ENCODE results near the gene EEF1AKMT1.
"Not testable (repeated sequence)": the region's sequence is repeated elsewhere in the genome, so short reads cannot be mapped to it uniquely, and the experiment has no call there.

Gene EEF1AKMT1

GRCh38 chr13:20776751-20777150 lies 3.0 kb upstream of the EEF1AKMT1 start:
- DNase-seq (ENCODE audit: low spot score) = peak; percentile 27

GRCh38 chr13:20775961-20776360 lies 2.2 kb upstream of the EEF1AKMT1 start:
- DNase-seq (ENCODE audit: low spot score) = no peak

GRCh38 chr13:20774746-20775145 lies 985 bp upstream of the EEF1AKMT1 start:
- no peak for DNase-seq (ENCODE audit: low spot score)

GRCh38 chr13:20772401-20773131 lies 1.2 kb downstream of the EEF1AKMT1 start:
- DNase-seq (ENCODE audit: low spot score) = no peak

- no peak for DNase-seq (ENCODE audit: low spot score)
Observed at GRCh38 chr13:20769834-20770233, 3.9 kb downstream of the EEF1AKMT1 start.

GRCh38 chr13:20769091-20769490 lies 4.7 kb downstream of the EEF1AKMT1 start:
- DNase-seq (ENCODE audit: low spot score) = no peak

- DNase-seq (ENCODE audit: low spot score) = no peak
Observed at GRCh38 chr13:20767309-20767943, 6.3 kb downstream of the EEF1AKMT1 start.

GRCh38 chr13:20760872-20761271 lies 12.9 kb downstream of the EEF1AKMT1 start:
- DNase-seq (ENCODE audit: low spot score) = no peak

GRCh38 chr13:20754009-20754408 lies 19.8 kb downstream of the EEF1AKMT1 start:
- no peak for DNase-seq (ENCODE audit: low spot score)

GRCh38 chr13:20749377-20749776 lies 24.4 kb downstream of the EEF1AKMT1 start:
- no peak for DNase-seq (ENCODE audit: low spot score)

GRCh38 chr13:20743830-20744404 lies 29.8 kb downstream of the EEF1AKMT1 start:
- not testable (repeated sequence) for DNase-seq (ENCODE audit: low spot score)

GRCh38 chr13:20740021-20740420 lies 33.7 kb downstream of the EEF1AKMT1 start:
- no peak for DNase-seq (ENCODE audit: low spot score)

GRCh38 chr13:20738616-20739015 lies 35.1 kb downstream of the EEF1AKMT1 start:
- DNase-seq (ENCODE audit: low spot score) = no peak

GRCh38 chr13:20729633-20730585 lies 43.9 kb downstream of the EEF1AKMT1 start:
- DNase-seq (ENCODE audit: low spot score) = no peak

- no peak for DNase-seq (ENCODE audit: low spot score)
Observed at GRCh38 chr13:20728579-20729311, 45.0 kb downstream of the EEF1AKMT1 start.

- DNase-seq (ENCODE audit: low spot score) = no peak
Observed at GRCh38 chr13:20727856-20728255, 45.9 kb downstream of the EEF1AKMT1 start.

- peak; percentile 70 for DNase-seq (ENCODE audit: low spot score)
Observed at GRCh38 chr13:20721454-20722357, 52.1 kb downstream of the EEF1AKMT1 start.

- no peak for DNase-seq (ENCODE audit: low spot score)
Observed at GRCh38 chr13:20721058-20721453, 52.7 kb downstream of the EEF1AKMT1 start.

- no peak for DNase-seq (ENCODE audit: low spot score)
Observed at GRCh38 chr13:20720499-20720898, 53.3 kb downstream of the EEF1AKMT1 start.

- no peak for DNase-seq (ENCODE audit: low spot score)
Observed at GRCh38 chr13:20719783-20720182, 54.0 kb downstream of the EEF1AKMT1 start.
